Endothelial cell of umbilical vein (primary cell): Measurements from ENCODE around the gene MPND. TPM values are rescaled to one million over a fixed set of nuclear protein-coding genes. Genes with fewer than 3 reads are reported as not detected.

Experiments used
- BruUV-seq: library from RNA; stranded (reverse); fragments of 400-500 nt; replicated peaks from 2 replicates; lab custom pipeline; 2021; lab: Mats Ljungman, UMichigan
- CTCF ChIA-PET: fragments of 300-600, 350-600 bp; sonication (Branson Sonifier 250); formaldehyde crosslinking; loops from one replicate; lab custom pipeline; 2021; ENCODE audit warnings: antibody characterized with exemption, inconsistent platforms; lab: Charles Lee
- POLR2A ChIA-PET: fragments of 300-600, 350-600 bp; sonication (Branson Sonifier 250); formaldehyde crosslinking; loops from one replicate; lab custom pipeline; 2021; ENCODE audit warnings: antibody characterized with exemption, inconsistent platforms; lab: Charles Lee
- DNase-seq: peaks from one replicate; pipeline ENCODE4 v3.0.0-alpha.2; 2011; ENCODE audit warnings: low read depth, low spot score
- FAIRE-seq: peaks from 2 replicates; lab custom pipeline; 2011; peaks lifted over from hg19 to GRCh38; lab: Jason Lieb, UNC
- H2AFZ ChIP-seq: 2 replicates; pipeline ENCODE4 v1.6.0; 2012; ENCODE audit warnings: low read depth, low read length, control low read depth, inconsistent platforms
- H3K27ac ChIP-seq: 2 replicates; pipeline ENCODE4 v1.5.1; 2011; ENCODE audit warnings: low read depth, mild to moderate bottlenecking, control low read depth, low read length, moderate library complexity; ENCODE audit not compliant: insufficient read depth
- H3K27me3 ChIP-seq, 2 experiments: 2 replicates each; pipeline versions ENCODE4 v1.6.0 to v1.6.1; 2011; ENCODE audit warnings: low read length in 2 of 2, mixed read lengths in 1 of 2; ENCODE audit not compliant: control insufficient read depth in 2 of 2, insufficient read depth in 2 of 2
- H3K36me3 ChIP-seq, 2 experiments: 2 replicates in 1 of 2; 3 replicates in 1 of 2; pipeline ENCODE4 v1.5.1; 2011; ENCODE audit warnings: low read length in 2 of 2, mild to moderate bottlenecking in 1 of 2, moderate library complexity in 1 of 2; ENCODE audit not compliant: control insufficient read depth in 2 of 2, insufficient read depth in 2 of 2; ENCODE audit errors: extremely low read depth in 1 of 2
- H3K4me1 ChIP-seq: 3 replicates; pipeline ENCODE4 v1.5.1; 2011; ENCODE audit warnings: mild to moderate bottlenecking, low read length; ENCODE audit not compliant: control insufficient read depth, insufficient read depth; ENCODE audit errors: extremely low read depth
- H3K4me2 ChIP-seq: 2 replicates; pipeline ENCODE4 v1.6.1; 2011; ENCODE audit warnings: low read length, control low read depth, mixed read lengths; ENCODE audit not compliant: insufficient read depth
- H3K4me3 ChIP-seq, 3 experiments: fragments of 200-600 bp in 1 of 3; sonication (generic), shearing (Covaris generic) in 1 of 3; replicated peaks in 1 of 3; 2 replicates each; pipeline ENCODE4 v1.5.1; 2011 to 2016; ENCODE audit warnings: control low read depth in 3 of 3, low read length in 3 of 3, mild to moderate bottlenecking in 2 of 3, inconsistent platforms in 1 of 3, low read depth in 1 of 3, moderate library complexity in 1 of 3; ENCODE audit not compliant: insufficient read depth in 1 of 3
- H3K79me2 ChIP-seq: 2 replicates; pipeline ENCODE4 v1.6.0; 2012; ENCODE audit warnings: low read length, inconsistent platforms; ENCODE audit not compliant: control insufficient read depth, insufficient read depth
- H3K9ac ChIP-seq: replicated peaks from 2 replicates; pipeline ENCODE3; 2011; ENCODE audit warnings: low read length, control low read depth; ENCODE audit not compliant: insufficient read depth; ENCODE audit errors: extremely low read depth
- H3K9me1 ChIP-seq: replicated peaks from 3 replicates; pipeline ENCODE4 v1.6.0; 2011; ENCODE audit warnings: mild to moderate bottlenecking, low read length; ENCODE audit not compliant: control insufficient read depth, insufficient read depth; ENCODE audit errors: extremely low read depth
- H3K9me3 ChIP-seq: replicated peaks from 2 replicates; pipeline ENCODE4 v1.5.1; 2012; ENCODE audit warnings: low read length, inconsistent platforms; ENCODE audit not compliant: control insufficient read depth, insufficient read depth
- H4K20me1 ChIP-seq: replicated peaks from 2 replicates; pipeline ENCODE3; 2011; ENCODE audit warnings: mild to moderate bottlenecking, low read length; ENCODE audit not compliant: control insufficient read depth, insufficient read depth; ENCODE audit errors: extremely low read depth
- CTCF ChIP-seq, 2 donors: IDR thresholded peaks; 1 replicate in 1 of 2; 2 replicates in 1 of 2; pipeline ENCODE4 v1.5.1; 2011; ENCODE audit warnings: low read length in 2 of 2, mild to moderate bottlenecking in 2 of 2, moderate library complexity in 2 of 2, control low read depth in 1 of 2, inconsistent platforms in 1 of 2, low read depth in 1 of 2; ENCODE audit not compliant: insufficient read depth in 1 of 2; ENCODE audit errors: extremely low read depth in 1 of 2
- EZH2 ChIP-seq: IDR thresholded peaks from 2 replicates; pipeline ENCODE4 v1.6.1; 2012; ENCODE audit warnings: borderline replicate concordance, low read depth, mild to moderate bottlenecking, moderate library complexity, low read length, inconsistent platforms; ENCODE audit not compliant: severe bottlenecking
- FOS ChIP-seq: IDR thresholded peaks from 2 replicates; pipeline ENCODE4 v1.6.1; 2011; ENCODE audit warnings: mild to moderate bottlenecking, low read length, moderate library complexity, borderline replicate concordance; ENCODE audit not compliant: insufficient read depth
- GATA2 ChIP-seq: IDR thresholded peaks from 2 replicates; pipeline ENCODE4 v1.7.0; 2011; ENCODE audit warnings: low read depth, mild to moderate bottlenecking, moderate library complexity, mixed read lengths, low read length; ENCODE audit not compliant: insufficient read length, insufficient read depth
- JUN ChIP-seq: IDR thresholded peaks from 2 replicates; pipeline ENCODE4 v1.6.1; 2011; ENCODE audit warnings: borderline replicate concordance, low read depth; ENCODE audit not compliant: insufficient read length, insufficient read depth
- MAX ChIP-seq: IDR thresholded peaks from 2 replicates; pipeline ENCODE4 v1.6.1; 2011; ENCODE audit not compliant: insufficient read depth, insufficient read length
- MYC ChIP-seq: IDR thresholded peaks from one replicate; pipeline ENCODE4 v1.6.1; 2011; ENCODE audit warnings: mild to moderate bottlenecking, low read depth, low read length
- POLR2A ChIP-seq: IDR thresholded peaks from 2 replicates; pipeline ENCODE4 v1.6.1; 2012; ENCODE audit warnings: low read depth, mild to moderate bottlenecking, control low read depth, low read length
- POLR2AphosphoS5 ChIP-seq: IDR thresholded peaks from 2 replicates; pipeline ENCODE4 v1.6.1; 2012; ENCODE audit warnings: low read depth, mild to moderate bottlenecking, control low read depth, low read length, moderate library complexity; ENCODE audit not compliant: insufficient read depth
- dilution Hi-C: fragments of 300-500 bp; cut with MboI; formaldehyde crosslinking; loops from one replicate; pipeline ENCODE4 v1.15.0; 2019; ENCODE audit warnings: low sequenced_read_pairs; ENCODE audit not compliant: extremely low pct_ligation_motif_present
- intact Hi-C: fragments of 100-400 bp; cut with micrococcal nuclease; formaldehyde crosslinking; loops from one replicate; pipeline ENCODE4 v1.10.0; 2022
- polyA plus RNA-seq, 4 experiments: library from polyadenylated mRNA; depleted of rRNA in 3 of 4; stranded (reverse) in 3 of 4; unstranded in 1 of 4; fragments of >200 nt; gene quantifications; 2 replicates each; pipeline versions ENCODE4 v1.2.1 to v1.2.3, GENCODE V29; 2011 to 2012; ENCODE audit warnings: missing spikeins in 1 of 4
- total RNA-seq: library from RNA; stranded (reverse); gene quantifications from 2 replicates; pipeline ENCODE4 v1.2.3, GENCODE V29; 2021

Gene MPND
- total and polyA plus RNA-seq, 2 donors (not counting 3 experiments of a cell fraction or from before 2014, with no cell fraction given), result 14.8 to 21.1 TPM

GRCh38 chr19:4346020-4346383, 2.6 kb downstream of the MPND start:
- H4K20me1 ChIP-seq, result no peaks in the 10 kb centered on the region
- intact Hi-C loops, result no loop called here
- ChIA-PET POLR2A (no interaction called here), CTCF (interaction anchor here (0.6 to 0.7 kb wide), 2 partner anchors 24 to 154 kb away, joined by 3 read pairs; no protein-coding TSS in a partner anchor)
- peaks cover 12% of the 10 kb centered on the region for H3K4me1 ChIP-seq
- peaks cover 2 to 4% of the 10 kb centered on the region in 2 experiments for H3K36me3 ChIP-seq
- dilution Hi-C loops, result no loop called here
- FAIRE-seq (no peak), DNase-seq (no peak)
- no peak for TF ChIP-seq CTCF (IDR thresholded peaks at IDR 0.05; ENCODE audit: extremely low read depth in 1 of 2, insufficient read depth in 1 of 2, low read depth in 1 of 2, low read length in 2 of 2)
- no peak for TF ChIP-seq POLR2AphosphoS5
- no peak for TF ChIP-seq EZH2
- no peak for TF ChIP-seq MAX
- TF ChIP-seq MYC, result no peak
- no peak for TF ChIP-seq POLR2A
- TF ChIP-seq JUN, result no peak
- TF ChIP-seq FOS, result no peak
- no peak for TF ChIP-seq GATA2
- H3K4me3 ChIP-seq, result no peak overlapping the region
- H3K9ac ChIP-seq, result no peak overlapping the region
- H3K9me1 ChIP-seq, result no peaks in the 10 kb centered on the region
- H3K27ac ChIP-seq, result no peak overlapping the region
- no peaks in the 10 kb centered on the region for H3K79me2 ChIP-seq
- BruUV-seq, result no TSS peak
- no peak overlapping the region for H3K4me2 ChIP-seq
- no peaks in the 10 kb centered on the region for H3K27me3 ChIP-seq
- no peaks in the 10 kb centered on the region for H3K9me3 ChIP-seq
- H2AFZ ChIP-seq, result no peak overlapping the region
